HG03342 (cell line): ENCODE measurements around the gene NTHL1.

Experiments
- ATAC-seq: cut with Tn5 transposase; IDR thresholded peaks from one replicate; pipeline ENCODE4 v1.9.1; 2021; ENCODE audit warnings: mild to moderate bottlenecking, moderate library complexity; ENCODE audit not compliant: unreplicated experiment

NTHL1 gene

GRCh38 chr16:2066139-2066538, 18.5 kb upstream of the NTHL1 start:
- no peak for ATAC-seq

GRCh38 chr16:2064368-2064945, 16.8 kb upstream of the NTHL1 start:
- no peak for ATAC-seq

GRCh38 chr16:2063861-2064260, 16.2 kb upstream of the NTHL1 start:
- no peak for ATAC-seq

GRCh38 chr16:2062801-2063200, 15.2 kb upstream of the NTHL1 start:
- no peak for ATAC-seq

- no peak for ATAC-seq
These were observed 13.9 kb upstream of the NTHL1 start for GRCh38 chr16:2061526-2061925.

- ATAC-seq = no peak
These were observed 13.4 kb upstream of the NTHL1 start for GRCh38 chr16:2061023-2061422.

- ATAC-seq = no peak
These were observed 12.7 kb upstream of the NTHL1 start for GRCh38 chr16:2060346-2060745.

- ATAC-seq = no peak
These were observed 11.2 kb upstream of the NTHL1 start for GRCh38 chr16:2058872-2059271.

- no peak for ATAC-seq
These were observed 10.8 kb upstream of the NTHL1 start for GRCh38 chr16:2058420-2058819.

- ATAC-seq = no peak
These were observed 9.8 kb upstream of the NTHL1 start for GRCh38 chr16:2057438-2057837.

GRCh38 chr16:2056681-2057407, 9.2 kb upstream of the NTHL1 start:
- ATAC-seq = no peak

GRCh38 chr16:2056077-2056476, 8.4 kb upstream of the NTHL1 start:
- ATAC-seq = no peak

- no peak for ATAC-seq
These were observed 7.1 kb upstream of the NTHL1 start for GRCh38 chr16:2054543-2055245.

GRCh38 chr16:2053897-2054296, 6.3 kb upstream of the NTHL1 start:
- no peak for ATAC-seq

GRCh38 chr16:2053211-2053610, 5.6 kb upstream of the NTHL1 start:
- ATAC-seq = no peak

- ATAC-seq = no peak
These were observed 496 bp upstream of the NTHL1 start for GRCh38 chr16:2048116-2048543.

GRCh38 chr16:2046893-2047329, 723 bp downstream of the NTHL1 start:
- ATAC-seq = no peak

GRCh38 chr16:2045965-2046892, 1.4 kb downstream of the NTHL1 start:
- ATAC-seq = no peak

- no peak for ATAC-seq
These were observed 3.1 kb downstream of the NTHL1 start for GRCh38 chr16:2044541-2044940.

- no peak for ATAC-seq
These were observed 3.8 kb downstream of the NTHL1 start for GRCh38 chr16:2043667-2044451.
